Measurements from ENCODE around the gene TMEM51.

Gene TMEM51, protein sequence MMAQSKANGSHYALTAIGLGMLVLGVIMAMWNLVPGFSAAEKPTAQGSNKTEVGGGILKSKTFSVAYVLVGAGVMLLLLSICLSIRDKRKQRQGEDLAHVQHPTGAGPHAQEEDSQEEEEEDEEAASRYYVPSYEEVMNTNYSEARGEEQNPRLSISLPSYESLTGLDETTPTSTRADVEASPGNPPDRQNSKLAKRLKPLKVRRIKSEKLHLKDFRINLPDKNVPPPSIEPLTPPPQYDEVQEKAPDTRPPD

DNA sequence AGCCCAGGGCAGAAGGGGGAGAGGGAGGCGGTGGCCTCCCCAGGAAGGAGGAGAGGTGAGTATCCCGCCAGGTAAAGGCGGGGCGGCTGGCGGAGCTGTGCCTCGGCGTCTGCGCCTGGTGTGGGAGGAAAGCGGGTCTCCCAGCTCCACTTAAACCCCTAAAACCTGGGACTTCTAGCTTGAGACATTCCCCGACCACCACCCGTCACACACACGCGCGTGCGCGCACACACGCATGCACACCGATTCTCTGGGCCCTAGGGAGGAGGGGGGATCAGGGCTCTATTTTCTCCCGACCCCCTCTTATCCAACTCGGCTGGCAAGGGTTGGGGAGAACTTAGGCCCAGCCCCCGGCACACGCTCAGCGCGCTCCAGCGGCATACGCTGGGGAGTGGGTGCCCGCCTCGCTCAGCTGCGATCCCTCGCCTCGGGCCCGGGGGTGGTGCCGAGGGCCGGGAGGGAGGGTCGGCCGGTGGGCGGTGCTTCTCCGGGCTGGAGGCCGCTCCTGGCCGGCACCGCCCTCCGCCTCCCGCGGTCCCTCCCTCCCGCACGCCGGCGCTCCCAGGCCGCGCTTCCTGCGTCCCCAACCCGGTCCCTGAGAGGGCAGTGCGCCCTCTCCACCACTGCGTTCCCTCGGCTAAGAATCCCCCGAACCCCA lies at the start of gene TMEM51:
Gene TMEM51, plus strand, starts transcription at position 564 of the 658 bp plus-strand sequence. CDS start 61,341 bp downstream, outside the sequence.
- DNase-seq = no peak

GRCh38 chr1:15103906-15104305 lies 49.6 kb upstream of the TMEM51 start:
- no peak for DNase-seq

DNA sequence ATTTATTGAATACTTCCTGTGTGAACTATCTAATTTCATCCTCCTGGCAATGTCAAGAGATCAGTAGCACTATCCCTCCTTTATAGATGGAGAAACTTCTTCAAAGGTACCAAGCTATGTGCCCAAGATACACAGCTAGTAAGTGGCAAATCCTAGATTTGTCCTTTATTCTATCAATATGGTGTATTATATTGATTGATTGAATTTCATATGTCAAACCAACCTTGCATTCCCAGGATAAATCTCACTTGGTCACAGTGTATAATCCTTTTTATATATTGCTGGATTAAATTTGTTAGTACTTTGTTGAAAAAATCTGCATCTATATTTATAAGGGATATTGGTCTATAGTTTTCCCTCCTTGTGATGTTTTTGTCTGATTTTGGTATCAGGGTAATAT lies 48.8 kb upstream of the TMEM51 start:
- no peak for DNase-seq

DNA sequence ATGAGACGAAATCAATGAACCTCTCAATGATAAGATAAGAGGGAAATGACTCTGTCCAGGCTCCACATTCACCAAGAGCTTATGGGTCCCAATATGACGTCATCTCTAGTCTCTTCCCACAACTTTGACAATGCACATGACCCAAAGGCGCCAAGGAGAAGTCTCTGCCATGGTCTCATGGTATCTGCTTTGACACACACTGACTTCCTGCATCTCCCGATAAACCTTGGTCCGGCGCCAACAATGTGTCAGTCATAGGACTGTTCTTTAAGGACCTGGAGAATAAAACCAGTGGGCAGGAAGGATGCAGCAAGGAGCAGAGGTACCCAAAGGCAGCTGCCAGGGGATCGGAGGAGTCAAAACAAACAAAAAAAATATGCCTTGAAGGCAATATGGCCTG lies 46.9 kb upstream of the TMEM51 start:
- DNase-seq = no peak

GRCh38 chr1:15107058-15107687 lies 46.4 kb upstream of the TMEM51 start:
- DNase-seq = no peak

DNA sequence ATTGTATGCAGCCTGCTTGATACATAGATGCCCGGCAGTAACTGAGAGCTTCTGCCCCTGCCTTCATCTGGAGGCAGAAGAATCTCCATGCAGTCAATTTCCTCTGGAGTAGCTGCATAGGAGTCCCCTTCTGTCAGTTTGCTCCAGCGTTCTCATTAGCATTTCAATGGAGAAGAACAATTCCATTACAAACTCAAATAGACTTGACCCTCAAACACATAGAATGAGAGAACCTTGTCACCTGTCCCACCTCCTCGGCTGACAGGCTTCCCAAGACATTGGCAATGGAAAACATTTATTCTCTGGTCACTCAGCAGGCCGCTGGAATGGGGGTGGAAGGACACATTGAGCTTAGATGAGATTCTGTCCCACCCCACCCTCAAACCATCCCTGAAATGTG lies 45.6 kb upstream of the TMEM51 start:
- no peak for DNase-seq

GRCh38 chr1:15110128-15110866 lies 43.2 kb upstream of the TMEM51 start:
- DNase-seq = no peak

GRCh38 chr1:15110867-15111230 lies 42.7 kb upstream of the TMEM51 start:
- no peak for DNase-seq

GRCh38 chr1:15113146-15113545 lies 40.4 kb upstream of the TMEM51 start:
- no peak for DNase-seq

DNA sequence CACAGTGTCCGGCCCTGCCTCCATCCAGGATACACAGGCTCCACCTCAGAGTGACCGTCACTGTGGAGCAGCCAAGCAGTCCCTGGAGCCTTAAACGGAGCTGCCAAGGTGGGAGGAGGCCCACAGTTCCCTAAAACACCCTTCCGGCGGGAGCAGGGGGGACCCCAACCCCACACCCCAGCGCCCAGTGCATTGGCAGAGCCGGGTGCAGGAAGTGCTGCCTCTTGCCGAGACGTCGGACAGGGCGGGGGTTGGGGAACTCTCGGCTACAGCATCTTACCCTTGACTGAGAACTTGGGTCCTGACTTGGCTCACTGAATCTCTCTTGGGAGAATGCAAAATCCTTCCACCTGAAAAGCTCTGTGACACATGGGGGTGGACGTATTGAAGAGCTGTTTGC lies 38.7 kb upstream of the TMEM51 start:
- no peak for DNase-seq

- no peak for DNase-seq
These were observed 37.8 kb upstream of the TMEM51 start for GRCh38 chr1:15115542-15116330.

DNA sequence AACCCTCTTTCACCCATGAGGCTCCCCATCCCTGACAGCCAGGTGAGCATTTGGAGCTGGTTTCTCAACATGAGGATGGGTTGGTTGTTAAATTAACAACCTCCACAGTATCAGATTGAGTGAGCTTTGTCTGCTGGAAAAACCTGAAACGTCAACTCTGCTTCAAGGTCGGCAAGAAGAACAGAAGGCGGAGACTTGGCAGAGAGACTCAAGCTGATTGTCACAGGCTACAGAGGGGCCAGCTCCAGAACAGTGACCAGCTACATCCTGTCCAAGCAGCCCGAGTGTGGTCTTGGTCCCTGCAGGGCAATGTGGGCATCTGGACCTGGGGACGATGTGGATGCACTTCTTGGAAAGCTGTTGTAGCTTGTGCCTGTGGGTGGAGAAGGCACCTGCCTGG lies 36.6 kb upstream of the TMEM51 start:
- no peak for DNase-seq

GRCh38 chr1:15117671-15118325 lies 35.7 kb upstream of the TMEM51 start:
- no peak for DNase-seq

DNA sequence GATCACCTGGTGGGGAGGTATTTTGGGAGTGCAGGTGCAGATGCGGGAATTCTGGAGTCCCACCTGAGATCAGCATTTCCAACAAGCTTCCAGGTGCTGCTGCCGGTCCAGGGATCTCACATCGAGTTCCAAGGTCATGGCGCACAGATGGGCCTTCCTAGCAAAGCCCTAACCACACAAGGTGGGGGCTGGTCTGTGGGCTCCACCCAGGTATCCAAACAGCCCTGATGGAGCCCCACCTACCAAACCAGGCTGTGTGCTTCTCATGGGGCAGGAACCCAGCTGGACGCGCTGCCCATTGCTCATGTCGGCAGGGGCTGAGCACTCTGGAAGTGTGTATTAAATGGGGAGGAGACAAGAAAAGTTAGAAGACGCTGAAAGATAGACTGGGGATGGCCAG lies 35.0 kb upstream of the TMEM51 start:
- no peak for DNase-seq

GRCh38 chr1:15120251-15120945 lies 33.1 kb upstream of the TMEM51 start:
- no peak for DNase-seq

DNA sequence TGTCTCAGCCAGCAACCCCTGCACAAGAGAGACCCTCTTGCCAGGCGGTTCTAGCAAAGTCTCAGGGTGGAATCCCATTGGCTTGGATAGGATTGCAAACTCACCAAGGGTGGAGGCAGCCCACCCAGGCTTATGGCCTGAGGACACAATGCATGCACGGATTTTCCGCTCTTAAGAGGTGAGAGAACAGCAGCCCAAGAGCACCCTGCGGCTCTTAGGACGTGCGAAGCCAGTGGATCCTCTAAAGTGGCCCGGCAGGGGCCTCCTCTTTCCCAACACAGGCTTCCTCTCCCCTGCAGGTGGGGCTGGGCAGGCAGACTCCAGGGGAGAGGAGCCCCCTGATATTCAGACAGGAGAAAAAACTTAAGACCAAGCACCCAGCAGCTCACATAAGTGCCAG lies 31.2 kb upstream of the TMEM51 start:
- DNase-seq = no peak

DNA sequence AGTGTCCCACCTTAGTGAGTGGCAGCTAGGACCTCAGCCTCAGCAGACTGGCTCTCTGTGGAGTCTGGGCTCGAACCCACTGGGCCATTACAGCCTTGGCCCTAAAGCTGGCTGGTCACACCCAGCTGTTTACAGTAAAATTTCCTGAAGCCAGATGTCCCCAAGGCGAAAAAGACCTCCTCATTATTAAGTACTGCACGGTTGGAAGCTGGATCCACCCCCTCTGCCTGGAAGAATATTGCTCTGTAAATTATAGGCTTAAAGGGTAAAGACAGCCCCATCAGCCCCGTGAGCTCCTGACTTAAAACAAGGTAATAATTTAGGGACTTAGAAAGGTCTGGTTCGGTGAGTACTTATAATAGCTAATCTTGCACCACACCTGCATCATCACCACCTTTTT lies 30.3 kb upstream of the TMEM51 start:
- DNase-seq = no peak

DNA sequence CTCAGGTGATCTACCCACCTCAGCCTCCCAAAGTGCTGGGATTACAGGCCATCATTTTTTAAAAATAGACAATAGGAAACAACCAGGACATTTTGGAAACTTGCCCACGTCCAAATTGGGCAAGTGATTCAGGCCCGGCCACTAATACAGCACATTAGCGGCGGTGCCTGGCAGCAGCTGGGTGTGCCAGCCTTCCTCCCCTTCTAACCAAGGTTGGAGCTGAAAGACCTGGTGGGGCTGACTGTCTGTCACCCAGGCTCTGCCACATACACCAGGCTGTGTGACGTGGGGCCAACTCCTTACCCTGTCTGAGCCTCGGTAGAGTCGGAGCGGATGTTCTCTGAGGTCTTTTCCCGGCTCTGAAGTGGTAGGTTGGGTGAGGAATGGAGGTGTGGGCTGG lies 29.6 kb upstream of the TMEM51 start:
- DNase-seq = no peak

DNA sequence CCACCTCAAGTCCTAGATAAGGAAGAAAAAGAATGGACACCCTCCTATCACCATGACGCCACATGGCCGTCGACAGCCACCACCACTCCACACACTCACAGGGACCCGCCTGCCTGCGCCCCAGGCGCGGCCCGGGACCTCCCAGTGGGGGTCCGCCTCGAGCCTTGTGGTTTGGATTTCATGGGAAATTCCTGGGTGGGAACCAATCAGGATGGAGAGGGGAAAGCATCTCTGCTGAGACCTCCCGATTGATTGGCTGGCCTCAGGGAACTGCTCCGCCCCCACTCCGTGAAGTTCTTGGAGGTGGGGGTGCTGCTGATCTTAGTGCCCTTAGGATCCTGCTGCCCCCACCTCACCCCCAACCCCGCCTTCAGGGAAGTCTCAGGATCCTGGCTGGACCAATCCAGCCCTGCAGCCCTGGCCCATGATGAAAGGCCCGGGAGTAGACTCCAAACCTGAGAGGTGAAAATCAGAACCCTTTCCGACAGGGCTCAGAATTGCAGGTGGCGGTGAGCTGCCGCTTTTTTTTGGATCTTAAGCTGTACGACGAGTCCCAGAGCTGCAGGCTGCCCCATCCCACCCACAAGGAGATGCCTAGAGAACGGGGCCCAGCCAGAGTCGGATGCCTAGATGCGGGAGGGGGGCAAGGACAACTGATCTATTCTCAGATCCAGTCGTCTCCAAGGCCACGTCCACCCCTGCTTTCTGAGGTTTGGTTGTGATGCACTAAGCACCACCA lies 29.0 kb upstream of the TMEM51 start:
- no peak for DNase-seq

GRCh38 chr1:15125101-15125745 lies 28.3 kb upstream of the TMEM51 start:
- DNase-seq = no peak

Data from CD4-positive, alpha-beta T cell treated with Interleukin-10 for 1 hour (primary cell).